ENCODE data around the gene DNAJB12. TPM values are rescaled to one million over a fixed set of nuclear protein-coding genes. Genes with fewer than 3 reads are reported as not detected.

Gene DNAJB12
- total and polyA plus RNA-seq, 8 donors = 2.3 to 43.2 (median 18.2) TPM

- intact Hi-C loops (cut with DNase I; ENCODE audit: low total_unique reads) = no loop called here
- peak overlapping the region; percentile 75 to 95 (median 91) for H3K27ac ChIP-seq
- H3K36me3 ChIP-seq = no peaks in the 10 kb centered on the region
- DNase-seq = peak; percentile 81 to 89
- TF ChIP-seq EP300 (IDR thresholded peaks at IDR 0.05) (no peak), POLR2A (IDR thresholded peaks at IDR 0.05) (no peak), CTCF (IDR thresholded peaks at IDR 0.05) (no peak), POLR2AphosphoS5 (IDR thresholded peaks at IDR 0.05) (peak; percentile 55 to 82 (median 82))
- H3K4me1 ChIP-seq = peaks cover 51 to 70% (median 60%) of the 10 kb centered on the region in 4 donors
- no peak overlapping the region for H3K4me3 ChIP-seq
- H3K27me3 ChIP-seq = no peaks in the 10 kb centered on the region
- no peaks in the 10 kb centered on the region for H3K9me3 ChIP-seq
- WGBS, 5 donors = 10 to 14% (median 12%) methylated on average over 2 of the region's 2 CpGs
These were observed 38.9 kb downstream of the DNAJB12 start for GRCh38 chr10:72315611-72316385.

GRCh38 chr10:72315054-72315453 is 39.7 kb downstream of the DNAJB12 start:
- Histone ChIP-seq H3K9me3 (no peaks in the 10 kb centered on the region), H3K36me3 (no peaks in the 10 kb centered on the region), H3K4me3 (no peak overlapping the region), H3K27ac (peak overlapping the region; percentile 75 to 95 (median 91)), H3K27me3 (no peaks in the 10 kb centered on the region), H3K4me1 (peaks cover 49 to 70% (median 58%) of the 10 kb centered on the region in 4 donors)
- TF ChIP-seq EP300 (IDR thresholded peaks at IDR 0.05) (no peak), CTCF (IDR thresholded peaks at IDR 0.05) (no peak), POLR2AphosphoS5 (IDR thresholded peaks at IDR 0.05) (no peak), POLR2A (IDR thresholded peaks at IDR 0.05) (no peak)
- intact Hi-C loops (cut with DNase I; ENCODE audit: low total_unique reads) = no loop called here
- DNase-seq = peak in 1 of 2 donors; percentile 44
- 24 to 35% (median 27%) methylated on average over 7 of the region's 7 CpGs for WGBS, 5 donors

GRCh38 chr10:72314263-72314662 is 40.5 kb downstream of the DNAJB12 start:
- Histone ChIP-seq H3K4me1 (peaks cover 51 to 70% (median 58%) of the 10 kb centered on the region in 4 donors), H3K4me3 (no peak overlapping the region), H3K27ac (peak overlapping the region in 2 of 5 donors; percentile 92 to 95), H3K9me3 (no peaks in the 10 kb centered on the region), H3K27me3 (no peaks in the 10 kb centered on the region), H3K36me3 (no peaks in the 10 kb centered on the region)
- TF ChIP-seq POLR2A (IDR thresholded peaks at IDR 0.05) = no peak
- TF ChIP-seq EP300 (IDR thresholded peaks at IDR 0.05) = no peak
- no peak for TF ChIP-seq POLR2AphosphoS5 (IDR thresholded peaks at IDR 0.05)
- no peak for TF ChIP-seq CTCF (IDR thresholded peaks at IDR 0.05)
- 96 to 98% (median 98%) methylated on average over 7 of the region's 7 CpGs for WGBS, 5 donors
- intact Hi-C loops (cut with DNase I; ENCODE audit: low total_unique reads) = no loop called here
- no peak for DNase-seq

GRCh38 chr10:72312865-72313391 is 41.8 kb downstream of the DNAJB12 start:
- no peaks in the 10 kb centered on the region for H3K27me3 ChIP-seq
- no peaks in the 10 kb centered on the region for H3K36me3 ChIP-seq
- intact Hi-C loops (cut with DNase I; ENCODE audit: low total_unique reads) = no loop called here
- H3K9me3 ChIP-seq = no peaks in the 10 kb centered on the region
- H3K27ac ChIP-seq = no peak overlapping the region
- WGBS, 5 donors = 91 to 94% (median 92%) methylated on average over 8 of the region's 8 CpGs
- no peak overlapping the region for H3K4me3 ChIP-seq
- DNase-seq = no peak
- TF ChIP-seq CTCF (IDR thresholded peaks at IDR 0.05) (no peak), POLR2A (IDR thresholded peaks at IDR 0.05) (no peak), POLR2AphosphoS5 (IDR thresholded peaks at IDR 0.05) (no peak), EP300 (IDR thresholded peaks at IDR 0.05) (no peak)
- peaks cover 56 to 70% (median 58%) of the 10 kb centered on the region in 4 donors for H3K4me1 ChIP-seq
